Activated naive CD8-positive, alpha-beta T cell treated with anti-CD3 and anti-CD28 coated beads, Interleukin-2, amount 50 U/mL, for 16 hours (primary cell): ENCODE data around the gene RANBP9.

Source experiments
- DNase-seq: peaks from one replicate; pipeline ENCODE4 v3.0.0-alpha.2; 2020; ENCODE audit warnings: low read depth, low spot score

The RANBP9 gene

GRCh38 chr6:13678255-13678983, 33.2 kb downstream of the RANBP9 start:
- no peak for DNase-seq

- no peak for DNase-seq
Measured at GRCh38 chr6:13677878-13678254, 33.8 kb downstream of the RANBP9 start.

GRCh38 chr6:13676551-13677156, 35.0 kb downstream of the RANBP9 start:
- DNase-seq: no peak

- no peak for DNase-seq
Measured at GRCh38 chr6:13674533-13675190, 37.0 kb downstream of the RANBP9 start.

- no peak for DNase-seq
Measured at GRCh38 chr6:13673825-13674444, 37.7 kb downstream of the RANBP9 start.

- no peak for DNase-seq
Measured at GRCh38 chr6:13673368-13673767, 38.3 kb downstream of the RANBP9 start.

GRCh38 chr6:13672904-13673303, 38.7 kb downstream of the RANBP9 start:
- no peak for DNase-seq

GRCh38 chr6:13671548-13672127, 40.0 kb downstream of the RANBP9 start:
- no peak for DNase-seq

GRCh38 chr6:13669476-13669875, 42.2 kb downstream of the RANBP9 start:
- no peak for DNase-seq

GRCh38 chr6:13668291-13668928, 43.2 kb downstream of the RANBP9 start:
- DNase-seq: no peak

- no peak for DNase-seq
Measured at GRCh38 chr6:13667655-13668054, 44.0 kb downstream of the RANBP9 start.

- DNase-seq: no peak
Measured at GRCh38 chr6:13666194-13667105, 45.2 kb downstream of the RANBP9 start.

GRCh38 chr6:13664703-13665352, 46.8 kb downstream of the RANBP9 start:
- no peak for DNase-seq

GRCh38 chr6:13663986-13664385, 47.6 kb downstream of the RANBP9 start:
- DNase-seq: no peak

- no peak for DNase-seq
Measured at GRCh38 chr6:13662651-13663334, 48.8 kb downstream of the RANBP9 start.

- no peak for DNase-seq
Measured at GRCh38 chr6:13661647-13662046, 50.0 kb downstream of the RANBP9 start.

GRCh38 chr6:13660893-13661292, 50.7 kb downstream of the RANBP9 start:
- no peak for DNase-seq

- no peak for DNase-seq
Measured at GRCh38 chr6:13660273-13660672, 51.4 kb downstream of the RANBP9 start.

- DNase-seq: no peak
Measured at GRCh38 chr6:13655700-13656099, 55.9 kb downstream of the RANBP9 start.
